KOPT-K1 (cell line): ENCODE measurements around the gene IGBP1.
"Not testable (repeated sequence)": the region's sequence is repeated elsewhere in the genome, so short reads cannot be mapped to it uniquely, and the experiment has no call there.

Source experiments
- H3K27ac ChIP-seq: fragments of 200-600 bp; sonication (generic); 2 replicates; pipeline ENCODE4 v1.5.1; 2016; ENCODE audit warnings: antibody characterized with exemption, mild to moderate bottlenecking, low read depth, low read length; ENCODE audit not compliant: poor library complexity, severe bottlenecking
- H3K36me3 ChIP-seq: fragments of 200-600 bp; sonication (generic); 2 replicates; pipeline ENCODE4 v1.5.1; 2017; ENCODE audit warnings: antibody characterized with exemption, mild to moderate bottlenecking, low read length, moderate library complexity; ENCODE audit not compliant: insufficient read depth
- H3K9me3 ChIP-seq: fragments of 200-600 bp; sonication (generic); 2 replicates; pipeline ENCODE4 v1.5.1; 2017; ENCODE audit warnings: antibody characterized with exemption, low read length, mild to moderate bottlenecking; ENCODE audit not compliant: insufficient read depth, poor library complexity, severe bottlenecking

Gene IGBP1

DNA sequence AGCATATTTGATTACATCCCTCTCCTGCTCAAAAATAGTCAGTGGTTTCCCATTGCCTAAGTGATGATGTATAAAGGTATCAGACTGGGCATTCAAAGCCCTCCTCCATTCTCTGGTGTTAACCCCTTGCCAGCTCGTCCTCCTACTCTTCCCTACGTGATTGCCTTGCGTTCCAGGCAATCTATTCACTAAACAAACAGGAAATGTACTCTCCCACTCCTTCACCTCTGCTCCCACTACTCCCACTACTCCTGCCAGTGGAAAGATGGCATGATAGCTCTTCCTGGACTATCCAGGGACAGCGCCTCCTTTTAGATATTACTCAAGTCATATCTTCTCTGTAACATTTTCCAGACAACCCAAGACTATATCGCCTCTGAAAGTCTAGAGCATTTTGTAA, 49.8 kb downstream of the IGBP1 start:
- Histone ChIP-seq H3K27ac (no peak overlapping the region), H3K9me3 (no peaks in the 10 kb centered on the region), H3K36me3 (no peaks in the 10 kb centered on the region)

DNA sequence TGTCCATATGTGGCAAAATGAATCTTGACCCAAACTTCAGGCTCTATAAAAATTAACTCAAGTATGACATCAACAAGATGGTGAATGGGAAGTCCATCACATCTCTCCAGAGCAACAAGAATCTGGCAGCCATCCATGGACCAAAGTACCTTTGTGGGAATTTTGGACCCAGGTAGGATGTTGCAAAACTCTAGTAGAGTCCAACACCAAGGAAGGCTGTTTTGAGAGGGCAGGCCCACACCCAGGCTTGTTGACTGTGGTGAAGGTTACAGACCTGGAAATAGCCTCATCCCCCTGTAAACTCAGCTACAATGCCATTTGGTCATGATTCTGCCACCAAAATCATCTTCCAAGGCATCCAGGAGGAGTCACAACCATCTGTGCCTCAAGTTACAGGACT, 57.0 kb downstream of the IGBP1 start:
- Histone ChIP-seq H3K27ac (no peak overlapping the region), H3K9me3 (no peaks in the 10 kb centered on the region), H3K36me3 (no peaks in the 10 kb centered on the region)

GRCh38 chrX:70196961-70197720, 63.9 kb downstream of the IGBP1 start:
- H3K36me3 ChIP-seq: no peaks in the 10 kb centered on the region
- no peaks in the 10 kb centered on the region for H3K9me3 ChIP-seq
- no peak overlapping the region for H3K27ac ChIP-seq

- no peak overlapping the region for H3K27ac ChIP-seq
- no peaks in the 10 kb centered on the region for H3K9me3 ChIP-seq
- no peaks in the 10 kb centered on the region for H3K36me3 ChIP-seq
These were observed 68.5 kb downstream of the IGBP1 start for GRCh38 chrX:70201732-70202131.

DNA sequence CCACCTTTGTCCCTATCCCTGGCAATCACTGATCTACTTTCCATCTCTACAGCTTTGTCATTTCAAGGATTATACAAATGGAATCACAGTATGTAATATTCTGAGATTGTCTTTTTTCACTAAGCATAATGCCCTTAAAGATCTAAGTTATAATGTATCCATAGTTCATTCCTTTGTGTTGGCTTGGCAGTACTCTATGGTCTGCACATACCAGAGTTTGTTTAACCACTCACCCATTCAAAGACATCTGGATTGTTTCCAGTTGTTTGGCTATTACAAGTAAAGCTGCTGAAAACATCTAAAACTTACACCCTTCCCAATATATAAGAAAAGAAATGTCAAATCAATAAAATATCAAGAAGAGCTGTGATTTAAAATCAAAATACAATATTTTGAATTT, 75.2 kb downstream of the IGBP1 start:
- no peaks in the 10 kb centered on the region for H3K36me3 ChIP-seq
- H3K9me3 ChIP-seq: no peaks in the 10 kb centered on the region
- no peak overlapping the region for H3K27ac ChIP-seq

GRCh38 chrX:70209570-70209969, 76.3 kb downstream of the IGBP1 start:
- not testable (repeated sequence) for H3K27ac ChIP-seq, H3K9me3 ChIP-seq, H3K36me3 ChIP-seq
